Measurements from ENCODE around the gene UBR1.

DNA sequence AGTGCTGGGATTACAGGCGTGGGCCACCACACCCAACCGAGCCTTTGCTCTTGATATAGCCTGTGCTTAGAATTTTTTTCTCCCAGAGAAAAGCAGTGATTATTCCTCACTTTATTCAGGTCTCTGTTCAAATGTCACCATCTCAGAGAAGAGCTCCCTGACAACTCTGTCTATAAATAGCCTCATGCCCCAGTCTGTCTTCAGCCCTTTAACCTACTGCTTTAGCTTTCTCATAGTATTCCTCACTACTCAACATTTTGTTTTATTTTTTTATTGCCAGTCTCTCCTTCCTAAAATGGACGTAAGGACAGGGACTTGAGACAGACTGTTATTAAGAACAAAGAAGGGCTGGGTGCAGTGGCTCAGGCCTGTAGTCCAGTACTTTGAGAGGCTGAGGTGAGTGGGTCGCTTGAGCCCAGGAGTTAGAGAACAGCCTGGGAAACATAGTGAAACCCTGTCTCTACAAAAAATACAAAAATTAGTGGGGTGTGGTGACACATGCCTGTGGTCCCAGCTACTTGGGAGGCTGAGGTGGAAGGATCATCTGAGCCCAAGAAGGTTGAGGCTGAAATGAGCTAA lies 106.5 kb downstream of the UBR1 start:
- TF ChIP-seq, protein P1, sequence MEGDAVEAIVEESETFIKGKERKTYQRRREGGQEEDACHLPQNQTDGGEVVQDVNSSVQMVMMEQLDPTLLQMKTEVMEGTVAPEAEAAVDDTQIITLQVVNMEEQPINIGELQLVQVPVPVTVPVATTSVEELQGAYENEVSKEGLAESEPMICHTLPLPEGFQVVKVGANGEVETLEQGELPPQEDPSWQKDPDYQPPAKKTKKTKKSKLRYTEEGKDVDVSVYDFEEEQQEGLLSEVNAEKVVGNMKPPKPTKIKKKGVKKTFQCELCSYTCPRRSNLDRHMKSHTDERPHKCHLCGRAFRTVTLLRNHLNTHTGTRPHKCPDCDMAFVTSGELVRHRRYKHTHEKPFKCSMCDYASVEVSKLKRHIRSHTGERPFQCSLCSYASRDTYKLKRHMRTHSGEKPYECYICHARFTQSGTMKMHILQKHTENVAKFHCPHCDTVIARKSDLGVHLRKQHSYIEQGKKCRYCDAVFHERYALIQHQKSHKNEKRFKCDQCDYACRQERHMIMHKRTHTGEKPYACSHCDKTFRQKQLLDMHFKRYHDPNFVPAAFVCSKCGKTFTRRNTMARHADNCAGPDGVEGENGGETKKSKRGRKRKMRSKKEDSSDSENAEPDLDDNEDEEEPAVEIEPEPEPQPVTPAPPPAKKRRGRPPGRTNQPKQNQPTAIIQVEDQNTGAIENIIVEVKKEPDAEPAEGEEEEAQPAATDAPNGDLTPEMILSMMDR (IDR thresholded peaks at IDR 0.05; ENCODE audit: low read length) = no peak
- TF ChIP-seq EZH2 (IDR thresholded peaks at IDR 0.05; ENCODE audit: borderline replicate concordance, low read length) = no peak
